GM18520 (cell line): Measurements from ENCODE around the gene CUX1.

ENCODE experiments used
- ATAC-seq: cut with Tn5 transposase; IDR thresholded peaks from one replicate; pipeline ENCODE4 v1.9.1; 2021; ENCODE audit not compliant: unreplicated experiment

The CUX1 gene

DNA sequence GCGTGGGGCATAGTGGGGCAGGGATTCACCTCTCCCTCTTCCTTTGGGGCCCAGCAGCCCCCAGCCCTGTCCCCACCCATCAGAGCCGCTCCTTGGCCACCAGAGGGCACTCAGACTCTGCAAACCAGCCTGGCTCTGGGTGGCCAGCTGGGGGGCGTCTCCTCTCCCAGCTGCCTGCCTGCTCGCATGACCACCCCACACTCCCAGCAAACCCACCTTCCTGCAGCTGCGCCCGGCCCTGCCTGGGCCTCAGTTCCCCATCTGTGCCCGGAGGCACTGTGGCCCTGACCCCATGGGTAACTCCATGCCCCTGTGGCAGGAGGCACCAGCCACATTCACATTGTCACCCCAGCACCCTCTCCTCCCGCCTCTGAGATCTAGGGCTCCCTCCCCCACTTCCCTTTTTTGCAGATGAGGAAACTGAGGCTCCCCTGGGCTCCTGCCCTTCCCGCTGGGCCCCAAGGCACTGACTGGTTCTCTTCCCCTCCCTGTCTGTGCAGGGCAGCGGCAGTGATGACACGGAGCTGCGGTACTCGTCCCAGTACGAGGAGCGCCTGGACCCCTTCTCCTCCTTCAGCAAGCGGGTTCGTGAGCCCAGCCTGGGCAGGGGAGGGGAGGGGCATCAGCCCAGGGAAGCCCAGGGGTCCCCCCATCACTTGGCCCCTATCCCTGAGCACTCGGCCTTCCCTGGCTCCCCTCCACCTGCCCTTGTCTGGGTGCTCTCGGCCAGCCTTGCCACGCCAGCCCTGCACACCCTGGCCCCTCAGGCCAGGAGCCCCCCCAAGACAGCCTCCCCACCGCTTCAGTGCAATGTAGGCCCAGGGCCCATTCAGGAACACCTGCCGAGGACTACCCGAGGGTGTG lies 462.3 kb downstream of the CUX1 start:
- ATAC-seq = no peak

- ATAC-seq = no peak
These were observed 463.1 kb downstream of the CUX1 start for GRCh38 chr7:102280521-102280920.

GRCh38 chr7:102281785-102282184 lies 464.4 kb downstream of the CUX1 start:
- no peak for ATAC-seq

DNA sequence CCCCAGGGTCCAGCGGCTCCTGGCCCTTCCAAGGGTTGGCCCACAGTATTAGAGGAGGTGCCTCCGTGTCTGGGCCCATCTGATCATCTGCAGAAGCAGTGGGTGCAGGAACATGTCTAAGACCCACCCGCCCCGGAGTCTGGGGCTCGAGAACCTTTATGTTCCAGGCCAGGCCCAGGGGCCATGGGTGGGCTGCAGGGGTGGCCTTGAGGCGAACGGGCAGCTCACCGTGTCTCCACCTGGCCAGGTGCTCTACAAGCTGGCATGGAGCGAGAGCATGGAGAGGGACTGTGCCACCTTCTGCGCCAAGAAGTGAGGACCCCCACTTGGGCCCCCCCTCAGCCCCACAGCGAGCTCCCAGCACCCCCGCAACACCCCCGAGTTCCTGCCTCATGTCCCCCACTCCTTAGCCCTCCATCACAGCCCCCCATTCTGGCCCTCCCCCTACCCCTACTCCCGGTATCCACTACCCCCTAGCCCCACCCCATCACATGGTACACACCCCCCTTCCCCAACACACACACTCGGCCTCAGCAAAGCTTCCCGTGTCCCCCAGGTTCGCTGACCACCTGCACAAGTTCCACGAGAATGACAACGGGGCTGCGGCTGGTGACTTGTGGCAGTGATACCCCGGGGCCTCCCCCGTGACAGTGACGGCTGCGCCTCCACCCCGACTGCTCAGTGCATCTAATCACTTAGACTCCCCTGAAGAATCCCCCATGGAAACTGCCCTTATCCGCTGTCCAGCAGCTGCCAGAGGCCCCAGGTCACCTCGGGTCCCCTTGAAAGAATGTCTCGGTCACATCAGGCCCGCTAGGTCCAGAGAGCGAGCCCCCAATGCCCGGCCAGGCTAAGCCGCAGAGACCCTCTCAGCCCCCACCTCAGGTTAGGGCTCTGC lies 465.3 kb downstream of the CUX1 start:
- ATAC-seq = no peak

DNA sequence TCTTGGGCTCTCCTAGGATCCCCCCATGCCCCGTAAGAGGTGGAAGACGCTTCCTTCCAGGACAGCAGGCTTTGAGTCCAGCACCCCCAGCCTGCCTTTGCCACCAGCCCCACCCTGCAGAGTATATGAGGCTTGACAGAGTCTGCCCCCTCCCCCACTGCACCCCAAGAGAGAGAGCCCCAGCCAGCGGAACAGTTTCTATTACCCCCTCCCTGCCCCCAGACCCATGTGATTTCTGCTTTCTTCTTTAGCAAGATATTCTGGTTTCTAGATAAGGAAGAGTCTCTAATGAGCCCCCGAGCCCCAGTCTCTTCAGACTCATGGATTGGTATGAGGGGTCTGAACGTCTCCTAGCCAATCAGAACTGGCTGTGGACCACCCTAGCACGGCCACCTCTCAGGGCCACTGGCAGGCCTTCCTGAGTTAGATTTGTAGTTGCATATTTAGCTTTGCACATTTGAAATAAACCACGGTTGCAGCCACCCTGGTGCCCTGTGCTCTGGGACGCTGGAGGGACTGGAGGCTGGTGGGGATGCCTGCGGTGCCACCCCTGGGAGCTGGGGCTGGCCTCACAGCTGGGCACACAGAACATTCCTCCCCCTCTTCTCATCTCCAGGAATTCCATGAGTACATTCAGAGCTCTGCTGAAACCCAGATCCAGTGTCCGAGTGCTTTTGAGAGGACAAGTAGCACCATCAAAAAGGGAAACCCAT lies 466.2 kb downstream of the CUX1 start:
- no peak for ATAC-seq

- no peak for ATAC-seq
These were observed 467.0 kb downstream of the CUX1 start for GRCh38 chr7:102284399-102284798.

DNA sequence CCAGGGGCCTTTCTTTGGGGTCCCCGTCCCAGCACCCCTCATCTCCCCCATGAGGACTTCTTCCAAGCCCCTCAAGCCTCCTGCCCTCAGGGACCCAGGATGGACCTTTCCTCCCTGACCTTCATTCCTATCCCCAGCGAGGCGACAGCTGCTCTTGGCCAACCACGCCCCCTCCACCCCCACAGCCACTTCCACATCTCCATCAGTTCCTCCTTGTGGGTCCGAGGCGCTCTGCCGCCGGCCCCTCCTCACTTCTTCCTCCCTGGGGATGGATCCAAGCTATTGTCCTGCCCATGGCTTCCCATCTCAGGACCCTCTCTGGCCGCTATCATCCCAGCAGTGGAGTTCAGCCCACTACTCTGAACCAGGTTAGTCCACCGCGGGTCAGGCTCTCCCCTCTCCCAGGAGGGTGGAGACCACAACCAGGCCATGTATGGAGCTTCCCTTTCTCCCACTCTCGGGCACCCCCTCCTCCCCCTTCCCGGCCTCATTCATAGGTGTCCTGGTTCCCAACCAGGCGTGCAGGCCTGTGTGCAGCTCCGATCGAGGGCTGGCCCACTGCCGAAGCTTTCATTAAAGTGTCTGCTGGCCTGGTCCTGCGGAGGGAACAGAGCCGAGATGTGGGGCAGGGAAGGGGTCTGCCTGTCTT lies 467.6 kb downstream of the CUX1 start:
- ATAC-seq = no peak

DNA sequence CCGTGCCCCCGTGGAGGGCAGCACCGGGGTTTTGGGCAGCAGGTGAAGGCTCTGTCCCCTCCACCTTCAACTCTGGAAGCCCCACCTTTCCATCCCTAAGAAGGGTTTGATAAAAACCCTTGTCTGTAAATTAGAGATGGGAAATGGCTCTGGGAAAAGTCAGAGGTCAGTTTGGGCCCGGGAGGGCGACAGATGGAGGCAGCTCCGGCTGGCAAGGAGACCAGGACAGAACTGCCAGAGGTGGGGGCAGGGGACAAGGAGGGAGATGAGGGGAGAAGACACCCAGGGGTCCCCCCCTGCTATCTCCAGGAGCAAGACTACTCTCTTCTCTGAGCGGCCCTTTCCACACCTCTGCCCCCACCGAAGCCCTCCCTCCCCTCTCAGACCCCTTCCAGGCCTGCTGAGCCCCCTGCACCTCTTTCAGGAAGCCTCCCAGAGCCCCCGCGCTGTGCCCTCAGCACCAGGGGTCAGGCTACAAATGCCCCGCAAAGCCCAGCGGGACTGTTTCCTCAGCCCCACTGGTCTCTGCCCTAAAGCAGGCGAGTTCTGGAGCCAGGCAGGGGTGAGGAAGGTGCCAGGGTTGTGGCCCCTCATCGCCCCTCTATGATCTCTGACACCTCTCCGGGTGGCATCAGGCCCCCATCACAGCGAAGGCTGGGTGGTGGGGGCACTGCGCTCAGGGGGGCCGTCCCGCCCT lies 468.3 kb downstream of the CUX1 start:
- ATAC-seq = no peak

GRCh38 chr7:102286237-102287110 lies 469.0 kb downstream of the CUX1 start, which contains the start of gene SH2B2:
TSS of gene SH2B2 (plus strand) at chr7:102286868. CDS start at chr7:102300551, 13,683 bp downstream.
- ATAC-seq = no peak

- ATAC-seq = no peak
These were observed 469.9 kb downstream of the CUX1 start for GRCh38 chr7:102287111-102287980.

- ATAC-seq = no peak
These were observed 470.5 kb downstream of the CUX1 start for GRCh38 chr7:102287981-102288278.

GRCh38 chr7:102288285-102288930 lies 471.0 kb downstream of the CUX1 start:
- no peak for ATAC-seq

DNA sequence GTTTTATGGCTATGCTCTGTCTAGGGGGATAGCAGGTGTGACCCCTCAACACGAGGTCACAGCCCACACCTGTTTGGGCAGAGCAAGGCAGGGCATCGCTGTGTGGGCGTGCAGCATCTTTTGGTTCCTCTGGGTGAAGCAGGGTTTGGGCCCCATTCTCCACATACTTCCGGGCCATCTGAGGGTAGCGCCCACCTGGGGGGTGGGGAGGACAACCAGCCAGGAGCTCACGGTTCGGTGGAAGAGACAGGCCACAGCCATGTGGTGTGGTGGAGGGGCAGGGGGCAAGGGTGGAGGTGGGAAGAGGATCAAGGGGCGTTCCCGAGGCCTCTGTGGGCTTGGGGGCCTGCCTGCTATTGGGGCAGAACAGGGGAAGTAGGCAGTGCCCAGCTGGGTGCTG lies 471.6 kb downstream of the CUX1 start:
- no peak for ATAC-seq

DNA sequence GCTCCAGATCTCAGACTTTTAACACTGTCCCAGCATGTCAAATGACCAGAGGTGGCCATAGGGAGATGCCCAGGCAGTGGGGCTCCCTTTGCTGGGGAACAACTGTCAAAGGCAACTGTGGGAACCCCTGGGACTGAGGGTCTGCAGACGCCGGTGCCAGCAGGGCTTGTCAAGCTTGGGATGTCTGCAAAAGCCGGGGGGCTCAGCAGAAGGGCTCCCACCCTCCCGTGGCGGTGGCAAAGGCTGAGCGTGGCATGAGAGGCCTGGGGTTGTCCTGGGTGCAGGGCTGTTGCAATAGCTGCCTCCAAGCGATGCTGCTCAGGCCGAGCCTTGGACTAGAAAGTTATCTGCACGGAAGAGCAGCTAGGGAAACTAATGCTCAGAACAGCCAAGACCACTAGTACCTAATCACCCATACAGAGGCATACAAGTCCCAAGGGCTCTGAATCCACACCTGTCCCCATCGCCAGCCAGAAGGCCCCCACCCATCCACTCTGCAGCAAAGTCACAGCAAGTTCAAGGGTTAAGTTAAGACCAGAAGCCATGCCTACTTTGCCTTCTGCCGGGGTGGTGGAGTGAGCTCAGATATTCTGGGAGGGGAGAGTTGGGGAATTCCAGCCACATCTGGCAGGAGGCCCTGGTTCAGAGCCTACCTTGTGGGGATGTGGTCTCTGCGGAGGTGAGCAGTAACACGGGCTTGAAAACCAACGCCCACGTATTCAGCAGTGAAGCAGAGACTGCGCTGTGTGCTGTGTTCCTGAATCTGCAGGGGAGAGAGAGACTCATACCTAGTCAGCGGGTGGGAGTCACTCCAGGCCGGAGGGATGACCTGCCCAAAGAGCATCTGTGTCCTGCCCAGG lies 473.9 kb downstream of the CUX1 start:
- ATAC-seq = no peak

GRCh38 chr7:102291916-102292267 lies 474.5 kb downstream of the CUX1 start:
- ATAC-seq = no peak

DNA sequence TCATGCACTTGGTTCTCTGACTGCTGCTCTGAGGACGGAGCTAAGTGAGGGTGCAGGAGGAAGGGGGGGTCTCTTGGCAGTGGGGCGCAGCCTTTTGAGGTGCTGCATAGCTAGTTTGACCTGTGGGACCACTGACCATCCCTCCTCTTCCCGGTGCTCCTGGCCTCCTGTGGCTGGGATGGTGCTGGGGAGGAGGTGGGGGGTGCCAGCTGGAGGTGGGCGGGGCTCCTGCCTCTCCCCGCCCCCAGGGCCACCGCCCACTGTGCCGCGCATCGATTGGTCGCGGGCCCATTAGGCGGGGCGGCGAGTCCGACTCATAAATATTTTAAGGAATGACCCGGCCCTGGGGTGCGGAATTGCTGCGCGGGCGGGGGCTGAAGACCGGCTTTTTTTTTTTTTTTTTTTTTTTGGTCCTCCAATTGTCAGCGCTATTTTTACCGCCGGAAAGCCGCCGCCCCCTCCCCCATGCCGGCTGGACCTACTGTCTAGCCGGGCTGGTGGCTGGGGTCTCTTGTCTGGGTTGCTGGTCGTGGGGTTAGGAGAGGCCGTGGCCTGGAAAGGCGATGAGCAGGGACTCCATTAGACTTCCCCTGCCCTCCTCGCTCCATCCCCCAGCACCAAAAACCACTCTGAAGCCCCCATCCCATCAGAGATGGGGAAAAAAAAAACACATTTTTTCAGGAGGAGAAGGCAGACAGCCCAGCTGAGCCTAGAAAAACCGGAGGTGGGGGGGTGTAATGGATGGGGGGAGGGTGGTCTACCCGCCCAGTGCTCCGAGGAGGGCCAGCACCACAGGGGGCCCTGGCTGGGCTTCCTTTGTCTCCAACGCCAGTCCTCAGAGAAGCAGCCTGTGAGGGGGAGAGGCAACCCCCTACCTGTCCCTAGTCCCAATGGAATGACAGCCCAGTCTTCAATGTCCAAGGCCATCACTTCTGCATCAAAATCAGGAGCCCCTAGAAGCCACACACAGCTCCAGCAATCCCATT lies 475.7 kb downstream of the CUX1 start:
- no peak for ATAC-seq
